ENCODE measurements around the gene RIMBP2. TPM values are rescaled to one million over a fixed set of nuclear protein-coding genes. Genes with fewer than 3 reads are reported as not detected.

RIMBP2 gene
- total and polyA plus RNA-seq, 11 donors: 2.1 TPM; not detected in 10

DNA sequence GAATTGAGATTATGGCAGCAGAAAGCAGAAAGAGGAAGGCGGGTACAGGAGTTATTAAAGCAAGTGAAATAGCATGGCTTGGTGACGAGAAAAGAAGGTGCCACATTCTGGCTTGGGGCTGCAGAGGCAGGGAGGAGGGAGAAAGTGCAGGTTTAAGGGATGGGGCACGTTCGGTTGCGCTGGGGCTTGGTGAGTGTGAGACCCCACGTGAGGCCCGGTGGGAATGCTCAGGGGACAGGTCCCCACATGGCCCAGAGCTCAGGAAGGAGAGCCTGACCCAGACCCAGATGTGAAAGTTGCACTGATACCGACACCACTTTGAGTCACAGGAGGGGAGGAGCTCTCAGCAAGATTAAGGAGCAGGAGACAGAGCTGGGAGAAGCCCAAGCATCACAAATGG lies 191.3 kb downstream of the RIMBP2 start:
- no peak for ATAC-seq
- H3K4me3 ChIP-seq: no peak overlapping the region
- peaks cover 0 to 26% (median 0%) of the 10 kb centered on the region in 9 donors for H3K27me3 ChIP-seq
- no peaks in the 10 kb centered on the region for H3K36me3 ChIP-seq
- DNase-seq: no peak
- no peak overlapping the region for H3K27ac ChIP-seq
- intact Hi-C loops (cut with DNase I): no loop called here
- no peaks in the 10 kb centered on the region for H3K9me3 ChIP-seq
- no peaks in the 10 kb centered on the region for H3K4me1 ChIP-seq
- TF ChIP-seq, protein P1, sequence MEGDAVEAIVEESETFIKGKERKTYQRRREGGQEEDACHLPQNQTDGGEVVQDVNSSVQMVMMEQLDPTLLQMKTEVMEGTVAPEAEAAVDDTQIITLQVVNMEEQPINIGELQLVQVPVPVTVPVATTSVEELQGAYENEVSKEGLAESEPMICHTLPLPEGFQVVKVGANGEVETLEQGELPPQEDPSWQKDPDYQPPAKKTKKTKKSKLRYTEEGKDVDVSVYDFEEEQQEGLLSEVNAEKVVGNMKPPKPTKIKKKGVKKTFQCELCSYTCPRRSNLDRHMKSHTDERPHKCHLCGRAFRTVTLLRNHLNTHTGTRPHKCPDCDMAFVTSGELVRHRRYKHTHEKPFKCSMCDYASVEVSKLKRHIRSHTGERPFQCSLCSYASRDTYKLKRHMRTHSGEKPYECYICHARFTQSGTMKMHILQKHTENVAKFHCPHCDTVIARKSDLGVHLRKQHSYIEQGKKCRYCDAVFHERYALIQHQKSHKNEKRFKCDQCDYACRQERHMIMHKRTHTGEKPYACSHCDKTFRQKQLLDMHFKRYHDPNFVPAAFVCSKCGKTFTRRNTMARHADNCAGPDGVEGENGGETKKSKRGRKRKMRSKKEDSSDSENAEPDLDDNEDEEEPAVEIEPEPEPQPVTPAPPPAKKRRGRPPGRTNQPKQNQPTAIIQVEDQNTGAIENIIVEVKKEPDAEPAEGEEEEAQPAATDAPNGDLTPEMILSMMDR (IDR thresholded peaks at IDR 0.05): no peak
- TF ChIP-seq POLR2A (IDR thresholded peaks at IDR 0.05): no peak
- 65 to 73% (median 69%) methylated on average over 8 of the region's 8 CpGs for WGBS, 4 donors

DNA sequence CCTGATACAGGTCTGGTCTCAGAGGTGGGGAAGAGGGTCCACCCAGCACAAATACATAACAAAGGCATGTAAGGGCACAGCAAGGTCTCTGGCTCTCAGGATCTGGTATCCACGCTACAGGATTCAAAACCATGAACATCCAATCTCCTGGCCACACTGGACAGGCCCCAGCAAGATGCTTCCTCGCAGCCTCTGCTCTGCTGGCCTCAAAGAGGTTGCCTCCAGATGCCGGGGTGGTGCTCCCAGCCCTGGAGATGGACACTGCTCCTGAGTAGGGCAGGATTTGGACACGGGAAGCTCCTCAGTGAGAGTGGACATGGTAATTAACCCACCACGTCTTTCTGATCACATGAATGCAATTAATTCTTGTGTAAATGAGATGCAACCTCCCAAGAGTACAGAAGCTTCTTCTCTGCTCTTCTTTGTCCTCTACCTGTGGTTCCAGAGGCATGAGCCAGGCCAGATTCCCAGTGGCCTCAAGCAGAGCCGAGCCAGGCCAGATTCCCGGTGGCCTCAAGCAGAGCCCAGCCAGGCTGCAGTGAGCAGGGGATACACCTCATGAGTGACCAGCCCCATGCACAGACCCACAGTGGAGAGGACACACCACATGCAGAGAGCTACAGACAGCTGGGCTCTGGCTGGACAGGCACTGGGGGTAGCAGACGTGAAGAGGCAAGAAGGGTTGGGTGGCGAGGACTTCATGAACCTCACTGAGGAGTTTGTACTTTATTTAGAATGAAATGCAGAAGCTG lies 192.1 kb downstream of the RIMBP2 start:
- H3K27me3 ChIP-seq: peaks cover 0 to 26% (median 0%) of the 10 kb centered on the region in 9 donors
- 52 to 64% (median 62%) methylated on average over 9 of the region's 9 CpGs for WGBS, 4 donors
- H3K27ac ChIP-seq: no peak overlapping the region
- no peaks in the 10 kb centered on the region for H3K36me3 ChIP-seq
- no peak for ATAC-seq
- no peaks in the 10 kb centered on the region for H3K4me1 ChIP-seq
- no peak overlapping the region for H3K4me3 ChIP-seq
- TF ChIP-seq, protein P1 (IDR thresholded peaks at IDR 0.05): no peak
- no peak for TF ChIP-seq POLR2A (IDR thresholded peaks at IDR 0.05)
- H3K9me3 ChIP-seq: peaks cover 0 to 5% (median 0%) of the 10 kb centered on the region in 12 donors
- intact Hi-C loops (cut with DNase I): no loop called here
- DNase-seq: no peak

DNA sequence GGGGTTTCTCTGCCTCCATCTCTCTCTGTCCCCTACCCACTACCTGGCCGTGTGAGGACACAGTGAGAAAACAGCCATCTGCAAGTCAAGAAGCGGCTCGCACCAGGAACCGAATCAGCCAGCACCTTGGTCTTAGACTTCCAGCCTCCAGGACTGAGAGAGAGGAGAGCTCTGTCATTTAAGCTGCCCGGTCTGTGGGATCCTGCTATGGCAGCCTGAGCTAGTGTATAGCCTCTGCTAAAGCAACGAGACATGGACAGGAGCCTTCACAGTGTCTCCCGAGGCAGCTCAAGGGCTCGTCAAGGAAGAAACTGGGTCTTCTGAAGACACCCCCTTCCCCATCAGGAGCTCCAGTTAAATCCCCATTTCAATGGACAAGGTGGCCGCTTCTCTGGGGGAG lies 192.9 kb downstream of the RIMBP2 start:
- intact Hi-C loops (cut with DNase I): no loop called here
- WGBS, 4 donors: 69 to 78% (median 76%) methylated on average over 9 of the region's 9 CpGs
- no peak for TF ChIP-seq POLR2A (IDR thresholded peaks at IDR 0.05)
- TF ChIP-seq, protein P1 (IDR thresholded peaks at IDR 0.05): no peak
- H3K36me3 ChIP-seq: no peaks in the 10 kb centered on the region
- H3K27ac ChIP-seq: no peak overlapping the region
- peaks cover 0 to 13% (median 4%) of the 10 kb centered on the region in 12 donors for H3K9me3 ChIP-seq
- H3K4me1 ChIP-seq: no peaks in the 10 kb centered on the region
- ATAC-seq (no peak), DNase-seq (no peak)
- no peak overlapping the region for H3K4me3 ChIP-seq
- peaks cover 0 to 26% (median 0%) of the 10 kb centered on the region in 9 donors for H3K27me3 ChIP-seq

DNA sequence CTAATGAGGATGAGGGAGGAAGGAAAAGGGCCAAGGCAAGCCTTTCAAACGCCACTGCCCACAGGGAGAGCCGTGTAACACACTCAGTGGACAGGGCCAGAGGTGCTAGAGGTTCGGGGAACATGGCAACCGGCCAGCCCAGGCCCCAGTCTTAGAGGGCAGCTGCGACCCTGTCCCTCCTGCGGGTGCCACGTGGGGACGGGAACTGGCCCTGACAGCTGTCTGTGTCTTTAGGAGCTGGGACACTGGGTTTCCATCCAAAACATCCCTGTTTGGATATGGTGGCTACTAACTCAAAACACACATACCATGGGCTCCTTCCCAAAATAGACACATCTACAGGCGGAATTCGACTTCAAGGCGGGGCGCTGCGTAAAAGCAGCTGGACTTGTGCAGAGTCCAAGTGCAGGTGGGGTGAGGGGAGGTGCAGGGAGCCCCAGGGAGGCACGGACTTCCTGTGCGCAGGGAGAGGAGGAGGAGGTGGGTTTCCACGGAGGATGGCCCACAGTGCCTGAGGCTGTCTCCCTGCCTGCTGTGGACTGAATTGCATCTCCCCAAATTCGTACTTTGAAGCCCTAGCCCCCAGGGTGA lies 193.8 kb downstream of the RIMBP2 start:
- no peak overlapping the region for H3K27ac ChIP-seq
- H3K4me3 ChIP-seq: no peak overlapping the region
- WGBS, 4 donors: 65 to 73% (median 68%) methylated on average over 17 of the region's 17 CpGs
- no peaks in the 10 kb centered on the region for H3K36me3 ChIP-seq
- H3K9me3 ChIP-seq: peaks cover 0 to 17% (median 4%) of the 10 kb centered on the region in 12 donors
- ATAC-seq: no peak
- H3K4me1 ChIP-seq: no peaks in the 10 kb centered on the region
- intact Hi-C loops (cut with DNase I): no loop called here
- no peak for DNase-seq
- H3K27me3 ChIP-seq: peaks cover 0 to 26% (median 0%) of the 10 kb centered on the region in 9 donors
- TF ChIP-seq, protein P1 (IDR thresholded peaks at IDR 0.05): no peak
- TF ChIP-seq POLR2A (IDR thresholded peaks at IDR 0.05): no peak
